PC-3 (cell line): ENCODE results near the gene FUT1. TPM values are rescaled to one million over a fixed set of nuclear protein-coding genes. Genes with fewer than 3 reads are reported as not detected.

Experiments used
- ATAC-seq: fragments of 200-7000 bp; cut with Tn5 transposase; 2 replicates; pipeline ENCODE4 v1.9.1; 2020; ENCODE audit warnings: mild to moderate bottlenecking, moderate library complexity
- BruUV-seq: library from RNA; stranded (reverse); fragments of 400-500 nt; replicated peaks from 2 replicates; lab custom pipeline; 2021; lab: Mats Ljungman, UMichigan
- CTCF ChIA-PET: fragments of 300-600 bp; sonication (Branson Sonifier 250); formaldehyde crosslinking; loops from one replicate; lab custom pipeline; 2022; ENCODE audit warnings: antibody characterized with exemption; lab: Charles Lee
- POLR2A ChIA-PET: fragments of 300-600 bp; sonication (Branson Sonifier 250); formaldehyde crosslinking; loops from one replicate; lab custom pipeline; 2022; ENCODE audit warnings: antibody characterized with exemption; ENCODE audit not compliant: unreplicated experiment; lab: Charles Lee
- DNase-seq: peaks from one replicate; pipeline ENCODE4 v3.0.0-alpha.2; 2015
- H2AFZ ChIP-seq: fragments of 300-600 bp; sonication (generic); 2 replicates; pipeline ENCODE4 v1.6.0; 2016; ENCODE audit warnings: antibody characterized with exemption, low read length
- H3F3A ChIP-seq: fragments of 300-600 bp; sonication (generic); one replicate; pipeline ENCODE4 v1.6.0; 2017; ENCODE audit warnings: antibody characterized with exemption, low read length, control low read depth, mild to moderate bottlenecking; ENCODE audit not compliant: unreplicated experiment
- H3K27ac ChIP-seq: fragments of 300-600 bp; sonication (generic); 2 replicates; pipeline ENCODE4 v1.5.1; 2016; ENCODE audit warnings: mild to moderate bottlenecking, low read length
- H3K27me3 ChIP-seq: fragments of 300-600 bp; sonication (generic); 2 replicates; pipeline ENCODE4 v1.6.1; 2016; ENCODE audit warnings: low read length, mixed read lengths
- H3K36me3 ChIP-seq: fragments of 300-600 bp; sonication (generic); 2 replicates; pipeline ENCODE4 v1.6.1; 2016; ENCODE audit warnings: low read depth, mixed run types, low read length, mixed read lengths
- H3K4me1 ChIP-seq: fragments of 300-600 bp; sonication (generic); 2 replicates; pipeline ENCODE4 v1.5.1; 2016; ENCODE audit warnings: low read length; ENCODE audit not compliant: insufficient read depth
- H3K4me2 ChIP-seq: fragments of 300-600 bp; sonication (generic); 2 replicates; pipeline ENCODE4 v1.6.0; 2016; ENCODE audit warnings: low read length
- H3K4me3 ChIP-seq: fragments of 300-600 bp; sonication (generic); 2 replicates; pipeline ENCODE4 v1.5.1; 2016; ENCODE audit warnings: mild to moderate bottlenecking, low read length, mixed read lengths
- H3K79me2 ChIP-seq: fragments of 300-600 bp; sonication (generic); 2 replicates; pipeline ENCODE4 v1.6.1; 2017; ENCODE audit warnings: low read length, mixed read lengths
- H3K9ac ChIP-seq: fragments of 300-600 bp; sonication (generic); 2 replicates; pipeline ENCODE4 v1.6.0; 2016; ENCODE audit warnings: mild to moderate bottlenecking, low read length
- H3K9me2 ChIP-seq: fragments of 300-600 bp; sonication (generic); replicated peaks from 2 replicates; pipeline ENCODE4 v1.6.1; 2016; ENCODE audit warnings: mixed run types, low read length, mixed read lengths
- H3K9me3 ChIP-seq: fragments of 300-600 bp; sonication (generic); 2 replicates; pipeline ENCODE4 v1.6.1; 2016; ENCODE audit warnings: low read length, mixed read lengths
- H4K20me1 ChIP-seq: fragments of 300-600 bp; sonication (generic); 2 replicates; pipeline ENCODE4 v1.6.1; 2016; ENCODE audit warnings: low read length, mixed read lengths
- CTCF ChIP-seq: fragments of 300-600 bp; sonication (generic); conservative IDR thresholded peaks from 2 replicates; pipeline ENCODE4 v1.5.1; 2017; ENCODE audit warnings: antibody characterized with exemption, low read depth, mild to moderate bottlenecking, low read length
- EZH2 ChIP-seq: fragments of 300-600 bp; sonication (generic); IDR thresholded peaks from one replicate; pipeline ENCODE4 v1.6.1; 2017; ENCODE audit warnings: antibody characterized with exemption, mild to moderate bottlenecking, low read length; ENCODE audit not compliant: unreplicated experiment
- EZH2phosphoT487 ChIP-seq: fragments of 300-600 bp; sonication (generic); IDR thresholded peaks from 2 replicates; pipeline ENCODE4 v1.6.1; 2018; ENCODE audit warnings: mild to moderate bottlenecking, antibody characterized with exemption, low read length, borderline replicate concordance
- intact Hi-C: fragments of 100-400 bp; cut with micrococcal nuclease; formaldehyde crosslinking; loops from 2 replicates; pipeline ENCODE4 v1.9.0; 2023
- total RNA-seq: library from RNA; depleted of rRNA; stranded (reverse); fragments of >200 nt; gene quantifications from 2 replicates; pipeline ENCODE4 v1.2.3, GENCODE V29; 2014

FUT1 gene
- total RNA-seq, 1 experiment from 2014 or later, result 4.6 TPM

- CTCF ChIA-PET, result no interaction called here
- no peak overlapping the region for H3K27ac ChIP-seq
- no peak overlapping the region for H2AFZ ChIP-seq
- H3K4me1 ChIP-seq, result no peaks in the 10 kb centered on the region
- no peaks in the 10 kb centered on the region for H3K79me2 ChIP-seq
- TF ChIP-seq EZH2, result no peak
- TF ChIP-seq CTCF, result no peak
- no peak for TF ChIP-seq EZH2phosphoT487
- POLR2A ChIA-PET, result no interaction called here
- intact Hi-C loops, result no loop called here
- no TSS peak for BruUV-seq
- no peaks in the 10 kb centered on the region for H3F3A ChIP-seq
- DNase-seq, result no peak
- no peaks in the 10 kb centered on the region for H3K36me3 ChIP-seq
- no peaks in the 10 kb centered on the region for H3K9me2 ChIP-seq
- no peak for ATAC-seq
- H3K4me2 ChIP-seq, result no peak overlapping the region
- no peak overlapping the region for H3K9ac ChIP-seq
- no peaks in the 10 kb centered on the region for H4K20me1 ChIP-seq
- no peak overlapping the region for H3K4me3 ChIP-seq
- no peaks in the 10 kb centered on the region for H3K27me3 ChIP-seq
- no peaks in the 10 kb centered on the region for H3K9me3 ChIP-seq
Measured at GRCh38 chr19:48731452-48731851, 21.0 kb downstream of the FUT1 start.

- ATAC-seq, result no peak
- BruUV-seq, result no TSS peak
- H3F3A ChIP-seq, result no peaks in the 10 kb centered on the region
- intact Hi-C loops, result no loop called here
- no peak overlapping the region for H3K27ac ChIP-seq
- H3K36me3 ChIP-seq, result no peaks in the 10 kb centered on the region
- no peaks in the 10 kb centered on the region for H3K9me3 ChIP-seq
- H3K79me2 ChIP-seq, result no peaks in the 10 kb centered on the region
- DNase-seq, result no peak
- H3K4me3 ChIP-seq, result no peak overlapping the region
- TF ChIP-seq EZH2phosphoT487, result no peak
- no peak for TF ChIP-seq CTCF
- no peak for TF ChIP-seq EZH2
- H2AFZ ChIP-seq, result no peak overlapping the region
- ChIA-PET CTCF (no interaction called here), POLR2A (no interaction called here)
- H4K20me1 ChIP-seq, result no peaks in the 10 kb centered on the region
- H3K9me2 ChIP-seq, result no peaks in the 10 kb centered on the region
- no peaks in the 10 kb centered on the region for H3K27me3 ChIP-seq
- H3K4me2 ChIP-seq, result no peak overlapping the region
- no peaks in the 10 kb centered on the region for H3K4me1 ChIP-seq
- H3K9ac ChIP-seq, result no peak overlapping the region
Measured at GRCh38 chr19:48728911-48729664, 23.4 kb downstream of the FUT1 start.

- no peaks in the 10 kb centered on the region for H3K9me2 ChIP-seq
- H3K9ac ChIP-seq, result no peak overlapping the region
- intact Hi-C loops, result no loop called here
- TF ChIP-seq EZH2phosphoT487, result no peak
- no peak for TF ChIP-seq EZH2
- TF ChIP-seq CTCF, result no peak
- CTCF ChIA-PET, result no interaction called here
- ATAC-seq (no peak), DNase-seq (no peak)
- H3K9me3 ChIP-seq, result no peaks in the 10 kb centered on the region
- H3K27ac ChIP-seq, result no peak overlapping the region
- no peaks in the 10 kb centered on the region for H4K20me1 ChIP-seq
- no peaks in the 10 kb centered on the region for H3K4me1 ChIP-seq
- H3K36me3 ChIP-seq, result no peaks in the 10 kb centered on the region
- no peaks in the 10 kb centered on the region for H3K79me2 ChIP-seq
- no peaks in the 10 kb centered on the region for H3F3A ChIP-seq
- no peaks in the 10 kb centered on the region for H3K27me3 ChIP-seq
- no peak overlapping the region for H3K4me3 ChIP-seq
- no peak overlapping the region for H3K4me2 ChIP-seq
- POLR2A ChIA-PET, result no interaction called here
- BruUV-seq, result no TSS peak
- no peak overlapping the region for H2AFZ ChIP-seq
Measured at GRCh38 chr19:48726556-48726955, 25.9 kb downstream of the FUT1 start.
